Measurements from ENCODE around the gene KATNAL1.
"Not testable (repeated sequence)": the region's sequence is repeated elsewhere in the genome, so short reads cannot be mapped to it uniquely, and the experiment has no call there.

The KATNAL1 gene

GRCh38 chr13:30196025-30196424 is 111.3 kb downstream of the KATNAL1 start:
- DNase-seq: peak; percentile 50

- DNase-seq: no peak
These were observed 112.4 kb downstream of the KATNAL1 start for GRCh38 chr13:30194906-30195305.

GRCh38 chr13:30193279-30194234 is 113.8 kb downstream of the KATNAL1 start:
- DNase-seq: no peak

- no peak for DNase-seq
These were observed 114.8 kb downstream of the KATNAL1 start for GRCh38 chr13:30192320-30193093.

GRCh38 chr13:30191491-30192100 is 115.8 kb downstream of the KATNAL1 start:
- no peak for DNase-seq

GRCh38 chr13:30186634-30187415 is 120.5 kb downstream of the KATNAL1 start:
- no peak for DNase-seq

GRCh38 chr13:30181888-30182651 is 125.3 kb downstream of the KATNAL1 start:
- DNase-seq: peak; percentile 15

GRCh38 chr13:30179597-30180276 is 127.6 kb downstream of the KATNAL1 start:
- no peak for DNase-seq

GRCh38 chr13:30178976-30179375 is 128.4 kb downstream of the KATNAL1 start:
- DNase-seq: no peak

GRCh38 chr13:30175166-30175565 is 132.2 kb downstream of the KATNAL1 start:
- no peak for DNase-seq

GRCh38 chr13:30174250-30174649 is 133.1 kb downstream of the KATNAL1 start:
- DNase-seq: not testable (repeated sequence)

GRCh38 chr13:30173303-30173610 is 134.1 kb downstream of the KATNAL1 start:
- no peak for DNase-seq

- DNase-seq: no peak
These were observed 134.6 kb downstream of the KATNAL1 start for GRCh38 chr13:30172593-30173302.

- DNase-seq: no peak
These were observed 136.8 kb downstream of the KATNAL1 start for GRCh38 chr13:30170569-30170968.

- DNase-seq: no peak
These were observed 137.9 kb downstream of the KATNAL1 start for GRCh38 chr13:30169442-30169841.

- no peak for DNase-seq
These were observed 141.6 kb downstream of the KATNAL1 start for GRCh38 chr13:30165796-30166195.

- DNase-seq: peak; percentile 30
These were observed 142.3 kb downstream of the KATNAL1 start for GRCh38 chr13:30165071-30165470.

GRCh38 chr13:30164146-30164545 is 143.2 kb downstream of the KATNAL1 start:
- DNase-seq: peak; percentile 99

- no peak for DNase-seq
These were observed 143.9 kb downstream of the KATNAL1 start for GRCh38 chr13:30163441-30163840.

- no peak for DNase-seq
These were observed 147.9 kb downstream of the KATNAL1 start for GRCh38 chr13:30159446-30159839.

Measured in NCI-H82 (cell line).